ENCODE data around the gene RPL10A.

DNA sequence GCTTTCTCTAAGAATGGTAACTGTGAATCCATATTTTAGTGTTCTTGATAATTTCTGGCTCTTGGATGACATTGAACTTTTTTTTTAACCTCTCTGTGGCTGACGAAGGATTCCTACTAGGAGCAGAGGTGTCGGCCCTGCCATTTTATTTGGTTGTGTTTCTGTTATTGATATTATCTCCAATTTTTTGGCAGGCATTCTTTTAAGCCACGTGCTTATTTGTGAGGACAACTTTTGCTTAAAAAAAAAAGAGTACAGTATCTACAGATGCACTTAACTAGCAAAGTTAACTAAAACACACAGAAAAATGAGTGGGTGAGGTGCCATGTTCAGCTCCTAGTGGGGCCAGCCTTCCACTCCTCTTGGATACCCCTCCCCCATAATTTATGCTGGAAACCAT, 15.0 kb upstream of the RPL10A start:
- TF ChIP-seq, protein P1, sequence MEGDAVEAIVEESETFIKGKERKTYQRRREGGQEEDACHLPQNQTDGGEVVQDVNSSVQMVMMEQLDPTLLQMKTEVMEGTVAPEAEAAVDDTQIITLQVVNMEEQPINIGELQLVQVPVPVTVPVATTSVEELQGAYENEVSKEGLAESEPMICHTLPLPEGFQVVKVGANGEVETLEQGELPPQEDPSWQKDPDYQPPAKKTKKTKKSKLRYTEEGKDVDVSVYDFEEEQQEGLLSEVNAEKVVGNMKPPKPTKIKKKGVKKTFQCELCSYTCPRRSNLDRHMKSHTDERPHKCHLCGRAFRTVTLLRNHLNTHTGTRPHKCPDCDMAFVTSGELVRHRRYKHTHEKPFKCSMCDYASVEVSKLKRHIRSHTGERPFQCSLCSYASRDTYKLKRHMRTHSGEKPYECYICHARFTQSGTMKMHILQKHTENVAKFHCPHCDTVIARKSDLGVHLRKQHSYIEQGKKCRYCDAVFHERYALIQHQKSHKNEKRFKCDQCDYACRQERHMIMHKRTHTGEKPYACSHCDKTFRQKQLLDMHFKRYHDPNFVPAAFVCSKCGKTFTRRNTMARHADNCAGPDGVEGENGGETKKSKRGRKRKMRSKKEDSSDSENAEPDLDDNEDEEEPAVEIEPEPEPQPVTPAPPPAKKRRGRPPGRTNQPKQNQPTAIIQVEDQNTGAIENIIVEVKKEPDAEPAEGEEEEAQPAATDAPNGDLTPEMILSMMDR (IDR thresholded peaks at IDR 0.05): no peak
- no peak for TF ChIP-seq POLR2A (IDR thresholded peaks at IDR 0.05)
